Thyroid gland (tissue), 4 donors: ENCODE results near the gene RASAL1. TPM values are rescaled to one million over a fixed set of nuclear protein-coding genes. Genes with fewer than 3 reads are reported as not detected.

Source experiments
- DNase-seq, 2 donors: peaks; one replicate each; pipeline ENCODE4 v3.0.0-alpha.2; 2019
- H3K27ac ChIP-seq, 3 donors: fragments of 200-600 bp; sonication (generic); 1 replicate in 2 of 3; 2 replicates in 1 of 3; pipeline ENCODE4 v1.5.1; 2016 to 2019; ENCODE audit warnings: mild to moderate bottlenecking in 1 of 3, moderate library complexity in 1 of 3
- H3K27me3 ChIP-seq: fragments of 200-600 bp; sonication (generic); one replicate; pipeline ENCODE4 v1.5.1; 2019
- H3K36me3 ChIP-seq, 2 donors: fragments of 200-600 bp; sonication (generic); one replicate each; pipeline ENCODE4 v1.5.1; 2016 to 2019
- H3K4me1 ChIP-seq, 2 donors: fragments of 200-600 bp; sonication (generic); one replicate each; pipeline ENCODE4 v1.5.1; 2017 to 2019
- H3K4me3 ChIP-seq, 3 donors: fragments of 200-600 bp; sonication (generic); replicated peaks in 1 of 3; 1 replicate in 2 of 3; 2 replicates in 1 of 3; pipeline ENCODE4 v1.5.1; 2016; ENCODE audit warnings: mild to moderate bottlenecking in 1 of 3
- H3K9me3 ChIP-seq: fragments of 200-600 bp; sonication (generic); one replicate; pipeline ENCODE4 v1.5.1; 2017
- POLR2A ChIP-seq, 2 donors: fragments of 450-650 bp; IDR thresholded peaks; one replicate each; pipeline ENCODE4 v1.6.1; 2017; ENCODE audit warnings: antibody characterized with exemption in 2 of 2, mild to moderate bottlenecking in 2 of 2, moderate library complexity in 1 of 2
- WGBS, 2 donors: methylation state at CpG; one replicate each; pipeline ENCODE4 v1.1.5; 2017; 5-methylcytosine and 5-hydroxymethylcytosine counted together
- intact Hi-C: fragments of 100-400 bp; cut with DNase I; formaldehyde crosslinking; loops from one replicate; pipeline ENCODE4 v1.15.1; 2023
- microRNA-seq: library from miRNA; unstranded; fragments of <30 nt; microRNA quantifications from one replicate; pipeline ENCODE4, GENCODE V29; 2016
- small RNA-seq: library from RNA; depleted of rRNA; stranded (forward); fragments of <200 nt; gene quantifications from one replicate; pipeline ENCODE3, GENCODE V24; 2016
- total RNA-seq, 4 donors: library from RNA; depleted of rRNA; stranded (reverse); fragments of >200 nt; gene quantifications; one replicate each; pipeline ENCODE4 v1.2.3, GENCODE V29; 2016
- TF ChIP-seq, protein P1 (sequence below), 6 experiments: fragments of 200-600 bp in 3 of 6; fragments of 450-650 bp in 3 of 6; sonication (generic) in 3 of 6; IDR thresholded peaks; one replicate each; pipeline ENCODE4 v1.5.1; 2016 to 2019; ENCODE audit warnings: antibody characterized with exemption in 6 of 6, mild to moderate bottlenecking in 2 of 6, inconsistent platforms in 1 of 6, moderate library complexity in 1 of 6

RASAL1 gene
- total RNA-seq, 4 donors from 2014 or later, result 27.3 to 52.9 (median 45.1) TPM

DNA sequence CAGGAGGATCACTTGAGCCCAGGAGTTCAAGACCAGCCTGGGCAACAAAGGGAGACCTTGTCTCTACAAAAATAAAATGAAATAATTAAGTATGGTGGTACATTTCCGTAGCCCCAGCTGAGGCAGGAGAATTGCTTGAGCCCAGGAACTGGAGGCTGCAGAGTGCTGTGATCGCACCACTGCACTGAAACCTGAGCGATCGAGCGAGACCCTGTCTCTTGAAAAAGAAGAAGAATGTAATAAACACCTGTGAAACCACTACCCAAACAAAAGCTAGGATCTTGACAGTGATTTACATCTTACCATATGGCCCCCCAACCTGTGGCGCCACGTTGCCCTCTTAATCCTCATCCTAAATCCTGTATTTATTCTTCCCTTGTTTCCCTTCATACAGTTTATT lies 84.8 kb downstream of the RASAL1 start:
- 87 to 91% methylated on average over 7 of the region's 7 CpGs for WGBS, 2 donors
- Histone ChIP-seq H3K27me3 (no peaks in the 10 kb centered on the region), H3K9me3 (no peaks in the 10 kb centered on the region), H3K36me3 (no peaks in the 10 kb centered on the region), H3K4me1 (no peaks in the 10 kb centered on the region), H3K4me3 (no peak overlapping the region), H3K27ac (no peak overlapping the region)
- DNase-seq, result no peak
- intact Hi-C loops, result loop anchor here (5.0 kb wide), 2 partner anchors 47 to 102 kb away; no protein-coding TSS in a partner anchor
- TF ChIP-seq POLR2A (IDR thresholded peaks at IDR 0.05), result no peak
- TF ChIP-seq, protein P1, sequence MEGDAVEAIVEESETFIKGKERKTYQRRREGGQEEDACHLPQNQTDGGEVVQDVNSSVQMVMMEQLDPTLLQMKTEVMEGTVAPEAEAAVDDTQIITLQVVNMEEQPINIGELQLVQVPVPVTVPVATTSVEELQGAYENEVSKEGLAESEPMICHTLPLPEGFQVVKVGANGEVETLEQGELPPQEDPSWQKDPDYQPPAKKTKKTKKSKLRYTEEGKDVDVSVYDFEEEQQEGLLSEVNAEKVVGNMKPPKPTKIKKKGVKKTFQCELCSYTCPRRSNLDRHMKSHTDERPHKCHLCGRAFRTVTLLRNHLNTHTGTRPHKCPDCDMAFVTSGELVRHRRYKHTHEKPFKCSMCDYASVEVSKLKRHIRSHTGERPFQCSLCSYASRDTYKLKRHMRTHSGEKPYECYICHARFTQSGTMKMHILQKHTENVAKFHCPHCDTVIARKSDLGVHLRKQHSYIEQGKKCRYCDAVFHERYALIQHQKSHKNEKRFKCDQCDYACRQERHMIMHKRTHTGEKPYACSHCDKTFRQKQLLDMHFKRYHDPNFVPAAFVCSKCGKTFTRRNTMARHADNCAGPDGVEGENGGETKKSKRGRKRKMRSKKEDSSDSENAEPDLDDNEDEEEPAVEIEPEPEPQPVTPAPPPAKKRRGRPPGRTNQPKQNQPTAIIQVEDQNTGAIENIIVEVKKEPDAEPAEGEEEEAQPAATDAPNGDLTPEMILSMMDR (IDR thresholded peaks at IDR 0.05), result no peak

DNA sequence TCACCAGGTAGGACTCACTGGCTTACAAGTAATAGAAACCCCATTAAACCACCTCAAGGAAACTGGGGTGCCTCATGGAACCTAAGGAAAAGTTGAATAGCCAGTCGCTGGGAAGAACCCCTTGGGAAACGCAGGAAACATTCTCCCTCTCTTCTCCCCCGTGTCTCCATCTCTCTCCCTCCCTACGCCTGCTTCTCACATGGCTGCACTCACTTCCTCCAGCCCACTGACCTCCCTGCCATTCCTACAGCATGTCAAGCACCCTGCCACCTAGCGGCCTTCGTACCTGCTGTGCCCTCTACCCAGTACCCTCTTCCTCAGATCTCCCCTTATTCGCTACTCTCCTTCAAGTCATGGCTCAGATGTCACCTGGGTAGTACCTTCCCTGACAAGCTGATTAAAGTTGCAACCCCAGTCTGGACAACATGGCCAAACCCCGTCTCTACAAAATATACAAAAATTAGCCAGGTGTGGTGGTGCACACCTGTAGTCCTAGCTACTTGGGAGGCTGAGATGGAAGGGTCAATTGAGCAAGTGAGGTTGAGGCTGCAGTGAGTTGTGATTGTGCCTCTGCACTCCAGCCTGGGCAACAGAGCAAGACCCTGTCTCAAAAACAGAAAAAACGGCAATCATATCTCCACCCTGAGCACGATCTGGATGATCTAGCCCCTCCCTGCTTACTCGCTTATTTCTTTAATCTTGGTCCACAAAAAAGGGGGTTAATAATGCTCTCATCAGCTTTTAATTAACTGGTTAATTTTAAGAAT lies 85.4 kb downstream of the RASAL1 start:
- Histone ChIP-seq H3K4me3 (no peak overlapping the region), H3K36me3 (no peaks in the 10 kb centered on the region), H3K27ac (no peak overlapping the region), H3K4me1 (no peaks in the 10 kb centered on the region), H3K27me3 (no peaks in the 10 kb centered on the region), H3K9me3 (no peaks in the 10 kb centered on the region)
- TF ChIP-seq, protein P1 (IDR thresholded peaks at IDR 0.05), result peak in 4 of 6 experiments; percentile 27 to 54 (median 46)
- no peak for TF ChIP-seq POLR2A (IDR thresholded peaks at IDR 0.05)
- DNase-seq, result peak; percentile 74 to 80
- intact Hi-C loops, result loop anchor here (2.0 to 5.0 kb wide), 3 partner anchors 47 to 125 kb away; no protein-coding TSS in a partner anchor
- 44 to 51% methylated on average over 11 of the region's 11 CpGs for WGBS, 2 donors

Small RNA genes within 50 kb of the gene (microRNA-seq; reads per million reads assigned to microRNA genes)
- gene MIR7106, result not detected

Small RNA genes within 50 kb of the gene (small RNA-seq; reads per million reads assigned to genes)
- not detected for gene MIR7106
- gene RF00019, result not detected

Other genes with a start within 250 kb of the RASAL1 start
- 1 to 10 TPM; 5.5 to 9.2 (median 7.0) TPM for gene OAS1, start 228.8 kb downstream of the RASAL1 start, total RNA-seq
- 1 to 10 TPM; 3.0 to 7.4 (median 5.7) TPM for gene OAS3, start 197.3 kb downstream of the RASAL1 start, total RNA-seq
- 1 to 10 TPM; 2.7 to 9.1 (median 6.0) TPM for gene OAS2, start 157.2 kb downstream of the RASAL1 start, total RNA-seq
- gene DTX1, start 79.0 kb downstream of the RASAL1 start, total RNA-seq, result 10 to 100 TPM; 11.5 to 37.1 (median 20.6) TPM
- gene CFAP73, start 14.0 kb upstream of the RASAL1 start, total RNA-seq, result under 1 TPM in 1 of 4 donors, not detected in 3; 0.56 TPM
- 10 to 100 TPM; 59.9 to 79.3 (median 68.8) TPM for gene DDX54, start 49.7 kb upstream of the RASAL1 start, total RNA-seq
- gene RITA1, start 50.0 kb upstream of the RASAL1 start, total RNA-seq, result 10 to 100 TPM; 26.6 to 39.6 (median 32.8) TPM
- 100 to 1,000 TPM in 2 of 4 donors, 10 to 100 TPM in 2; 58.3 to 135 (median 109) TPM for gene TPCN1, start 85.7 kb upstream of the RASAL1 start, total RNA-seq
- gene SLC8B1, start 199.3 kb upstream of the RASAL1 start, total RNA-seq, result 10 to 100 TPM; 23.3 to 50.5 (median 30.7) TPM
- 10 to 100 TPM; 21.0 to 51.5 (median 44.3) TPM for gene PLBD2, start 222.8 kb upstream of the RASAL1 start, total RNA-seq